Suprapubic skin (tissue), 4 donors: Measurements from ENCODE around the gene PLSCR5. TPM values are rescaled to one million over a fixed set of nuclear protein-coding genes. Genes with fewer than 3 reads are reported as not detected.

Source experiments
- DNase-seq, 2 donors: peaks; one replicate each; pipeline ENCODE4 v3.0.0-alpha.2; 2019; ENCODE audit warnings: low spot score in 2 of 2
- H3K27ac ChIP-seq: fragments of 200-600 bp; sonication (generic); one replicate; pipeline ENCODE4 v1.5.1; 2019
- H3K27me3 ChIP-seq: fragments of 200-600 bp; sonication (generic); one replicate; pipeline ENCODE4 v1.5.1; 2019
- H3K36me3 ChIP-seq: fragments of 200-600 bp; sonication (generic); one replicate; pipeline ENCODE4 v1.5.1; 2019
- H3K4me1 ChIP-seq: fragments of 200-600 bp; sonication (generic); one replicate; pipeline ENCODE4 v1.5.1; 2019
- H3K4me3 ChIP-seq: fragments of 200-600 bp; sonication (generic); one replicate; pipeline ENCODE4 v1.5.1; 2019; ENCODE audit warnings: mild to moderate bottlenecking
- H3K9me3 ChIP-seq: fragments of 200-600 bp; sonication (generic); one replicate; pipeline ENCODE4 v1.5.1; 2019
- EP300 ChIP-seq: sonication (generic); formaldehyde crosslinking; IDR thresholded peaks from one replicate; pipeline ENCODE4 v1.6.1; 2017; ENCODE audit warnings: antibody characterized with exemption
- POLR2A ChIP-seq, 2 donors: fragments of 450-650 bp; IDR thresholded peaks; one replicate each; pipeline ENCODE4 v1.6.1; 2017; ENCODE audit warnings: antibody characterized with exemption in 2 of 2, mild to moderate bottlenecking in 2 of 2, moderate library complexity in 2 of 2
- POLR2AphosphoS5 ChIP-seq, 3 donors: sonication (generic); formaldehyde crosslinking; IDR thresholded peaks; one replicate each; pipeline ENCODE4 v1.6.1; 2017; ENCODE audit warnings: antibody characterized with exemption in 3 of 3
- WGBS: methylation state at CpG from one replicate; pipeline ENCODE4 v1.1.5; 2018; 5-methylcytosine and 5-hydroxymethylcytosine counted together
- total RNA-seq, 4 donors: library from RNA; depleted of rRNA; stranded (reverse); fragments of >200 nt; gene quantifications; one replicate each; pipeline ENCODE4 v1.1.0, GENCODE V29; 2016
- TF ChIP-seq, protein P1 (sequence below), 2 donors: fragments of 200-600 bp in 1 of 2; fragments of 450-650 bp in 1 of 2; sonication (generic) in 1 of 2; IDR thresholded peaks; one replicate each; pipeline ENCODE4 v1.5.1; 2016 to 2019; ENCODE audit warnings: antibody characterized with exemption in 2 of 2, mild to moderate bottlenecking in 1 of 2, moderate library complexity in 1 of 2

Gene PLSCR5
- total RNA-seq, 4 donors from 2014 or later = not detected

DNA sequence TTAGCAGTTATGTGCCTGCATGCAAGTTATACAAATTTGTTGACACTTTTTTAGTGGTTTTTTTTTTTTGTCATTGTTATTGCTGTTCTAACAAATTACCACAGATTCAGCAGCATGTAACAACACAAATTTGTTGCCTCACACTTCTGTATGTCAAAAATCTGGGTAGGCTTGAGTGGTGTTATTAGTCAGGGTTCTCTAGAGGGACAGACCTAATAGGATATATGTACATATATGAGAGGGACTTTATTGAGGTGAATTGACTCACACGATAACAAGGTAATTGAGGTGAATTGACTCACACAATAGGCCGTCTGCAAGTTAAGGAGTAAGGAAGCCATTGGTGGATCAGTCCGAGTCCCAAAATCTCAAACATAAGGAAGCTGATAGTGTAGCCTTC, 45.8 kb downstream of the PLSCR5 start:
- Histone ChIP-seq H3K9me3 (no peaks in the 10 kb centered on the region), H3K4me3 (no peak overlapping the region), H3K27ac (no peak overlapping the region), H3K27me3 (no peaks in the 10 kb centered on the region), H3K4me1 (no peaks in the 10 kb centered on the region), H3K36me3 (no peaks in the 10 kb centered on the region)
- WGBS = 97% methylated on average over 3 of the region's 3 CpGs
- DNase-seq = no peak
- TF ChIP-seq, protein P1, sequence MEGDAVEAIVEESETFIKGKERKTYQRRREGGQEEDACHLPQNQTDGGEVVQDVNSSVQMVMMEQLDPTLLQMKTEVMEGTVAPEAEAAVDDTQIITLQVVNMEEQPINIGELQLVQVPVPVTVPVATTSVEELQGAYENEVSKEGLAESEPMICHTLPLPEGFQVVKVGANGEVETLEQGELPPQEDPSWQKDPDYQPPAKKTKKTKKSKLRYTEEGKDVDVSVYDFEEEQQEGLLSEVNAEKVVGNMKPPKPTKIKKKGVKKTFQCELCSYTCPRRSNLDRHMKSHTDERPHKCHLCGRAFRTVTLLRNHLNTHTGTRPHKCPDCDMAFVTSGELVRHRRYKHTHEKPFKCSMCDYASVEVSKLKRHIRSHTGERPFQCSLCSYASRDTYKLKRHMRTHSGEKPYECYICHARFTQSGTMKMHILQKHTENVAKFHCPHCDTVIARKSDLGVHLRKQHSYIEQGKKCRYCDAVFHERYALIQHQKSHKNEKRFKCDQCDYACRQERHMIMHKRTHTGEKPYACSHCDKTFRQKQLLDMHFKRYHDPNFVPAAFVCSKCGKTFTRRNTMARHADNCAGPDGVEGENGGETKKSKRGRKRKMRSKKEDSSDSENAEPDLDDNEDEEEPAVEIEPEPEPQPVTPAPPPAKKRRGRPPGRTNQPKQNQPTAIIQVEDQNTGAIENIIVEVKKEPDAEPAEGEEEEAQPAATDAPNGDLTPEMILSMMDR (IDR thresholded peaks at IDR 0.05) = no peak
- TF ChIP-seq EP300 = no peak
- no peak for TF ChIP-seq POLR2AphosphoS5 (IDR thresholded peaks at IDR 0.05)
- no peak for TF ChIP-seq POLR2A (IDR thresholded peaks at IDR 0.05)

DNA sequence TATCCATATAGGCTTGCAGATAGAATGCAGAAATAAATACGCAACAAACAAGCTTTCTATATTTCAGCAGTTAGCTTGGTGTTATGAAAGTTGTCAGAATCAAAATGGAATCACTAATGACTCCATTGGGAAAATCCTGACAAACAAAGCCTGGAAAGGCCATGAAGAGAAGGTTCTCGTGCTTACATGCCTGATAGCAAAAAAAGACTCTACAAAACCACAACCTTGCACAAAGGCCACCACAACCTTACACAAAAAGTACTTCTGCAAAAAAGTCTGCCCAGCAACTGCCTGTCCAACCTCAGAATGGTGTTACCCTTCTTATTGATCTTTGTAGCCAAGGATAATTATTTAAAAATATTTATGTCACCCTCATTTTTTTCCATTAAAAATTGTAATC, 46.4 kb downstream of the PLSCR5 start:
- Histone ChIP-seq H3K4me1 (no peaks in the 10 kb centered on the region), H3K27me3 (no peaks in the 10 kb centered on the region), H3K27ac (no peak overlapping the region), H3K4me3 (no peak overlapping the region), H3K9me3 (no peaks in the 10 kb centered on the region), H3K36me3 (no peaks in the 10 kb centered on the region)
- WGBS = 44% methylated on average over 2 of the region's 2 CpGs
- no peak for DNase-seq
- TF ChIP-seq EP300 = no peak
- TF ChIP-seq, protein P1 (IDR thresholded peaks at IDR 0.05) = no peak
- TF ChIP-seq POLR2A (IDR thresholded peaks at IDR 0.05) = no peak
- TF ChIP-seq POLR2AphosphoS5 (IDR thresholded peaks at IDR 0.05) = no peak

DNA sequence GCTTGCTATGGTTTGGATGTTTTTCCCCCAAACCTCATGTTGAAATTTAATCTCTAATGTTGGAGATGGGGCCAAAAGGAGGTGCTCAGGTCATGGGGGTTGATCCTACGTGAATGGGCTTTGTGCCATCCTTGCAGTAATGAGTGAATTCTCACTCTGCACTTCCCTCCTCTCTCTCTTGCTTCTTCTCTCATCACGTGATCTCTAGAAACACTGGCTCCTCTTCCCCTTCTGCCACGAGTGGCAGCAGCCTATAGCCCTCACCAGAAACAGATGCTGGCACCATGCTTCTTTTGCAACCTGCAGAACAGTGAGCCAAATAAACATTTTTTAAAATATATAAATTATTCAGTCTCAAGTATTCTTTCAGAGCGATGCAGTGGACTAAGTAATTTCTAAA, 47.4 kb downstream of the PLSCR5 start:
- H3K27me3 ChIP-seq = no peaks in the 10 kb centered on the region
- H3K4me3 ChIP-seq = no peak overlapping the region
- DNase-seq = no peak
- H3K9me3 ChIP-seq = no peaks in the 10 kb centered on the region
- no peak overlapping the region for H3K27ac ChIP-seq
- WGBS = 52% methylated on average over 4 of the region's 4 CpGs
- no peaks in the 10 kb centered on the region for H3K36me3 ChIP-seq
- TF ChIP-seq, protein P1 (IDR thresholded peaks at IDR 0.05) = no peak
- TF ChIP-seq POLR2A (IDR thresholded peaks at IDR 0.05) (no peak), EP300 (no peak)
- H3K4me1 ChIP-seq = no peaks in the 10 kb centered on the region

DNA sequence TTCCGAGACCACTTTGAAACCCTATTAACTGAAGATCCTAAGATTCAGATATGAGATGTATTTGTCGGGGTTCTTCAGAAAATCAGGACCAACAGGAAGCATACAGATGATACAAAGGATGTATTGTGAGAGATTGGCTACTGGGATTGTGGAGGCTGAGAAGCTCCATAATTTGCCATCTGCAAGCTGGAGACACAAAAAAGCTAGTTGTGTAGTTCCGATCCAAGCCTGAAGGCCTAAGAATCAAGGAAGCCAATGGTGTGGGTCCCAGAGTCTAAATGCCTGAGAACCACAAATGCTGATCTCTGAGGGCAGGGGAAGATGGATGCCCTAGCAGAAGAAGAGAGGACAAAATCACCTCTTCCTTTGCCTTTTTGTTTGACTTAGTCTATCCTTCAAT, 49.8 kb downstream of the PLSCR5 start:
- H3K36me3 ChIP-seq = no peaks in the 10 kb centered on the region
- no peaks in the 10 kb centered on the region for H3K9me3 ChIP-seq
- DNase-seq = no peak
- WGBS = 87% methylated on average over 3 of the region's 3 CpGs
- TF ChIP-seq, protein P1 (IDR thresholded peaks at IDR 0.05) = no peak
- TF ChIP-seq EP300 (no peak), POLR2AphosphoS5 (IDR thresholded peaks at IDR 0.05) (no peak), POLR2A (IDR thresholded peaks at IDR 0.05) (no peak)
- no peaks in the 10 kb centered on the region for H3K4me1 ChIP-seq
- H3K4me3 ChIP-seq = no peak overlapping the region
- no peaks in the 10 kb centered on the region for H3K27me3 ChIP-seq
- no peak overlapping the region for H3K27ac ChIP-seq

DNA sequence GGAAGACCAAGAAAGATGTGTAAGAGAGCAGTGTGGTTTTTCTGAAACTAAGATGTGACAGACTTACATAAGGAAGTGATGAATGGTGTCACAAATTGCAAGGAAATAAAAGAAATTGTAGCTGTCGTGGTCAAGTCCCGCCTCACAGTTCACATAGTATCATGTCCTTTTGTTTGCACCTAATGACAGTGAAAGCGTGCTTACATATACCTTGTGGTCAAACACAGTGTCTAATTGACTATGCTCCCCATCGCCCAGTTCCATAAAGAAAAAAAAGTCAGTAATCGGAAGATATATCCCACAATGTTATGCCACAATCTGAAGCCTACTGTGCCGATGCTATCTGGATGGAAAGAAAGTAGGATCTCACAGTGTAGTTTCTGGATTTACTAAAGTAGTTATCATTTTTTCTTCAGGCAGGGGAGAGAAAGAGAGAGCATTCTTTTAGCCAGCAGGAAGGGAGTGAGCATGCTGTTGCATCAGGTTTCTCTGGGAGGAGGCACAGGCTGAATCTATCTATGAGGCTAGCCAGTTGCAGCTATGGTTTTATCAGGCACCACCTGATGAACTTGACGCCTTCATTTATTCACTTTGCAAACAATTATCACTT, 50.9 kb downstream of the PLSCR5 start:
- TF ChIP-seq, protein P1 (IDR thresholded peaks at IDR 0.05) = no peak
- no peak for TF ChIP-seq POLR2AphosphoS5 (IDR thresholded peaks at IDR 0.05)
- TF ChIP-seq POLR2A (IDR thresholded peaks at IDR 0.05) = no peak
- no peak for TF ChIP-seq EP300
- Histone ChIP-seq H3K4me1 (no peaks in the 10 kb centered on the region), H3K4me3 (no peak overlapping the region), H3K9me3 (no peaks in the 10 kb centered on the region), H3K27me3 (no peaks in the 10 kb centered on the region), H3K27ac (no peak overlapping the region), H3K36me3 (no peaks in the 10 kb centered on the region)
- WGBS = 86% methylated on average over 7 of the region's 7 CpGs
- DNase-seq = no peak
